Right atrium auricular region (tissue), 2 donors: ENCODE data around the gene TNFAIP6. TPM values are rescaled to one million over a fixed set of nuclear protein-coding genes. Genes with fewer than 3 reads are reported as not detected.
"Not testable (repeated sequence)": the region's sequence is repeated elsewhere in the genome, so short reads cannot be mapped to it uniquely, and the experiment has no call there.

Experiments
- DNase-seq: peaks from one replicate; pipeline ENCODE4 v3.0.0-alpha.2; 2019; ENCODE audit warnings: low spot score
- H3K27ac ChIP-seq, 2 donors: fragments of 200-600 bp; sonication (generic); 1 replicate in 1 of 2; 2 replicates in 1 of 2; pipeline ENCODE4 v1.5.1; 2016 to 2019
- H3K27me3 ChIP-seq, 2 donors: fragments of 200-600 bp; sonication (generic); one replicate each; pipeline versions ENCODE4 v1.5.1 to v1.6.0; 2017 to 2019
- H3K36me3 ChIP-seq: fragments of 200-600 bp; sonication (generic); one replicate; pipeline ENCODE4 v1.5.1; 2016
- H3K4me1 ChIP-seq, 2 donors: fragments of 200-600 bp; sonication (generic); one replicate each; pipeline versions ENCODE4 v1.5.1 to v1.6.0; 2017 to 2019
- H3K4me3 ChIP-seq, 2 donors: fragments of 200-600 bp; sonication (generic); 1 replicate in 1 of 2; 2 replicates in 1 of 2; pipeline ENCODE4 v1.5.1; 2017 to 2019; ENCODE audit warnings: mild to moderate bottlenecking in 1 of 2, moderate library complexity in 1 of 2
- H3K9me3 ChIP-seq, 2 donors: fragments of 200-600 bp; sonication (generic); one replicate each; pipeline ENCODE4 v1.5.1; 2019
- CTCF ChIP-seq, 2 donors: fragments of 200-600 bp; sonication (generic); IDR thresholded peaks; one replicate each; pipeline ENCODE4 v1.5.1; 2019; ENCODE audit warnings: antibody characterized with exemption in 2 of 2
- total RNA-seq, 2 donors: library from RNA; depleted of rRNA; stranded (reverse); fragments of >200 nt; gene quantifications; one replicate each; pipeline ENCODE4 v1.1.0, GENCODE V29; 2016

Gene TNFAIP6
- total RNA-seq, 2 donors from 2014 or later, result 2.8 to 5.2 TPM

- Histone ChIP-seq H3K27ac (no peak overlapping the region), H3K9me3 (peaks cover 0 to 8% of the 10 kb centered on the region in 2 donors), H3K27me3 (no peaks in the 10 kb centered on the region), H3K36me3 (no peaks in the 10 kb centered on the region), H3K4me3 (no peak overlapping the region), H3K4me1 (no peaks in the 10 kb centered on the region)
- no peak for DNase-seq
- no peak for TF ChIP-seq CTCF (IDR thresholded peaks at IDR 0.05)
Measured at GRCh38 chr2:151338115-151338514, 19.3 kb upstream of the TNFAIP6 start.

GRCh38 chr2:151343073-151343472 lies 14.3 kb upstream of the TNFAIP6 start:
- DNase-seq, result no peak
- H3K36me3 ChIP-seq, result no peaks in the 10 kb centered on the region
- H3K4me1 ChIP-seq, result no peaks in the 10 kb centered on the region
- H3K27ac ChIP-seq, result no peak overlapping the region
- TF ChIP-seq CTCF (IDR thresholded peaks at IDR 0.05), result no peak
- peaks cover 0 to 16% of the 10 kb centered on the region in 2 donors for H3K9me3 ChIP-seq
- H3K27me3 ChIP-seq, result no peaks in the 10 kb centered on the region
- H3K4me3 ChIP-seq, result no peak overlapping the region

GRCh38 chr2:151344191-151344590 lies 13.2 kb upstream of the TNFAIP6 start:
- not testable (repeated sequence) for H3K4me3 ChIP-seq, DNase-seq, H3K27ac ChIP-seq, H3K4me1 ChIP-seq, H3K36me3 ChIP-seq, H3K27me3 ChIP-seq
- H3K9me3 ChIP-seq, result peaks cover 0 to 16% of the 10 kb centered on the region in 2 donors

- H3K9me3 ChIP-seq, result peaks cover 0 to 16% of the 10 kb centered on the region in 2 donors
- H3K27ac ChIP-seq, result no peak overlapping the region
- no peaks in the 10 kb centered on the region for H3K27me3 ChIP-seq
- H3K4me3 ChIP-seq, result no peak overlapping the region
- H3K36me3 ChIP-seq, result no peaks in the 10 kb centered on the region
- DNase-seq, result no peak
- no peaks in the 10 kb centered on the region for H3K4me1 ChIP-seq
- no peak for TF ChIP-seq CTCF (IDR thresholded peaks at IDR 0.05)
Measured at GRCh38 chr2:151344906-151345305, 12.5 kb upstream of the TNFAIP6 start.

- H3K27ac ChIP-seq, result no peak overlapping the region
- DNase-seq, result no peak
- no peaks in the 10 kb centered on the region for H3K36me3 ChIP-seq
- H3K4me3 ChIP-seq, result no peak overlapping the region
- H3K9me3 ChIP-seq, result peaks cover 0 to 8% of the 10 kb centered on the region in 2 donors
- TF ChIP-seq CTCF (IDR thresholded peaks at IDR 0.05), result no peak
- no peaks in the 10 kb centered on the region for H3K27me3 ChIP-seq
- H3K4me1 ChIP-seq, result no peaks in the 10 kb centered on the region
Measured at GRCh38 chr2:151347294-151347693, 10.1 kb upstream of the TNFAIP6 start.

GRCh38 chr2:151347906-151348305 lies 9.5 kb upstream of the TNFAIP6 start:
- no peaks in the 10 kb centered on the region for H3K27me3 ChIP-seq
- no peak for DNase-seq
- no peaks in the 10 kb centered on the region for H3K4me1 ChIP-seq
- no peak overlapping the region for H3K27ac ChIP-seq
- no peaks in the 10 kb centered on the region for H3K36me3 ChIP-seq
- peaks cover 0 to 8% of the 10 kb centered on the region in 2 donors for H3K9me3 ChIP-seq
- no peak for TF ChIP-seq CTCF (IDR thresholded peaks at IDR 0.05)
- no peak overlapping the region for H3K4me3 ChIP-seq
